ENCODE data around the gene HSPA1A.

HSPA1A gene

DNA sequence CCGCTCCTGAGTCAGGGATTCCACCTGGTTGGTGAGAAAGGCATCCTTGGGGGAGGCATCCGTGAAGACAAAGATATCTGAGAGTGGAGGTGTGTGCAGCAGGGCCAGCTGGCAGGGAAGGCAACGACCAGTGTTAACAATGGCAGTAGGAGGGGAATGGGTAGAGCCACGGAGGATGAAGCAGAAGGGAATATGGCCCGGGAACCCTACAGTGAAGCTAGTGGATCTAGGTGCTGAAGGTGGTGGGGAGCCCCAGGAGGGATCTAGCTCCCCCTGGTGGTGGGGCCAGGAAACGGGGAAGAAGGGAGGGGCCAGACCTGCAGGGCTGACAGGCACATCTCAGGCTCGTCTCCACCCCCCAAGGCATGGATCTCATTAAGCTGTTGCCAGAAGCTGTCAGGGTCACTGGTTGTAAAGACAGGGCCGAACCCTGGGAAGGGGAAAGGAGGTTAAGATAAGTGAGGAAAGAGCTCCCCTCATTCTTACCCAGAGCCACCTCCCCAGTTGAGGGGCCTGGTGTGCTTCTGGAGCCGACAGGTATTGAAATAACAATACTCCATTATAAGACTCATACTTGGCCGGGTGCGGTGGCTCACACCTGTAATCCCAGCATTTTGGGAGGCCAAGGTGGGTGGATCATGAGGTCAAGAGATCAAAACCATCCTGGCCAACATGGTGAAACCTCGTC lies 45.5 kb upstream of the HSPA1A start:
- in situ Hi-C loops (cut with HindIII; ENCODE audit: low pct_ligation_motif_present, low sequenced_read_pairs): no loop called here

DNA sequence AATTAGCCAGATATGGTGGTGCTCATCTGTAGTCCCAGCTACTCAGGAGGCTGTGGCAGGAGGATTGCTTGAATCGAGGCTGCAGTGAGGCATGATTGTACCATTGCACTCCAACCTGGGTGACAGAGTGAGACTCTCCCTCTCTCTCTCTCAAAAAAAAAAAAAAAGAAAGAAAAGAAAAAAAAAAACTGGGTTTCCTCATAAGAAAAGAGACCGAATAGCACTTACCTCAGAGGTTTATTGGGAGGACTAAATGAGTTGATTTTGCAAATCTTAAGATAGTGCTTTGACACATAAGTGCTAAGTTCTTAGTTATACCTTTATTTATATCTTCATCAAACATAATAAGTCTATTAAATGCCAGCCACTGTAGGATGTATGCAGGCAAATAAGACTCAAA lies 44.5 kb upstream of the HSPA1A start:
- H3K4me3 ChIP-seq (ENCODE audit: low read depth, low read length): no peak overlapping the region
- no peaks in the 10 kb centered on the region for H3K27me3 ChIP-seq (replicated peaks)
- H3K27ac ChIP-seq: no peak overlapping the region
- no peak for DNase-seq
- TF ChIP-seq, protein P1, sequence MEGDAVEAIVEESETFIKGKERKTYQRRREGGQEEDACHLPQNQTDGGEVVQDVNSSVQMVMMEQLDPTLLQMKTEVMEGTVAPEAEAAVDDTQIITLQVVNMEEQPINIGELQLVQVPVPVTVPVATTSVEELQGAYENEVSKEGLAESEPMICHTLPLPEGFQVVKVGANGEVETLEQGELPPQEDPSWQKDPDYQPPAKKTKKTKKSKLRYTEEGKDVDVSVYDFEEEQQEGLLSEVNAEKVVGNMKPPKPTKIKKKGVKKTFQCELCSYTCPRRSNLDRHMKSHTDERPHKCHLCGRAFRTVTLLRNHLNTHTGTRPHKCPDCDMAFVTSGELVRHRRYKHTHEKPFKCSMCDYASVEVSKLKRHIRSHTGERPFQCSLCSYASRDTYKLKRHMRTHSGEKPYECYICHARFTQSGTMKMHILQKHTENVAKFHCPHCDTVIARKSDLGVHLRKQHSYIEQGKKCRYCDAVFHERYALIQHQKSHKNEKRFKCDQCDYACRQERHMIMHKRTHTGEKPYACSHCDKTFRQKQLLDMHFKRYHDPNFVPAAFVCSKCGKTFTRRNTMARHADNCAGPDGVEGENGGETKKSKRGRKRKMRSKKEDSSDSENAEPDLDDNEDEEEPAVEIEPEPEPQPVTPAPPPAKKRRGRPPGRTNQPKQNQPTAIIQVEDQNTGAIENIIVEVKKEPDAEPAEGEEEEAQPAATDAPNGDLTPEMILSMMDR (IDR thresholded peaks at IDR 0.05; ENCODE audit: low read depth, low read length, missing control alignments): no peak
- in situ Hi-C loops (cut with HindIII; ENCODE audit: low pct_ligation_motif_present, low sequenced_read_pairs): no loop called here
- H3K36me3 ChIP-seq (replicated peaks): no peaks in the 10 kb centered on the region

More for the DNA sequence above, 45.5 kb upstream of the HSPA1A start:
- no peak overlapping the region for H3K4me3 ChIP-seq (ENCODE audit: low read depth, low read length)
- H3K27me3 ChIP-seq (replicated peaks): no peaks in the 10 kb centered on the region
- peak; percentile 55 for DNase-seq
- no peak overlapping the region for H3K27ac ChIP-seq
- H3K36me3 ChIP-seq (replicated peaks): no peaks in the 10 kb centered on the region
- TF ChIP-seq, protein P1 (IDR thresholded peaks at IDR 0.05; ENCODE audit: low read depth, low read length, missing control alignments): peak; percentile 88

DNA sequence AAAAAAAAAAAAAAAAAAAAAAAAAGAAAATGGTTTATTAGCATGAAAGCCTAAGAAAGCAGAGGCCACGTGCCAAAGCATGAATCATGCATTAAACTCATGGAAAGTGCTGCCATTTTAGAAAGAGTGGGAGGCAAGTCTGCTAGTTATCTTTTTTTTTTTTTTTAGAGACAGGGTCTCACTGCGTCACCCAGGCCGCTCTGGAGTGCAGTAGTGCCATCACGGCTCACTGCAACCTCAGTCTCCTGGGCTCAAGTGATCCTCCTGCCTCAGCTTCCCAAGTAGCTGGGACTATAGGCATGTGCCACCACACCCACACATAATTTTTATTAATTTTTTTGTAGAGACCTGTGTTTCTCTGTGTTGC lies 43.4 kb upstream of the HSPA1A start:
- H3K27ac ChIP-seq: no peak overlapping the region
- H3K4me3 ChIP-seq (ENCODE audit: low read depth, low read length): no peak overlapping the region
- H3K36me3 ChIP-seq (replicated peaks): no peaks in the 10 kb centered on the region
- H3K27me3 ChIP-seq (replicated peaks): no peaks in the 10 kb centered on the region
- in situ Hi-C loops (cut with HindIII; ENCODE audit: low pct_ligation_motif_present, low sequenced_read_pairs): no loop called here
- DNase-seq: no peak
- TF ChIP-seq, protein P1 (IDR thresholded peaks at IDR 0.05; ENCODE audit: low read depth, low read length, missing control alignments): no peak

DNA sequence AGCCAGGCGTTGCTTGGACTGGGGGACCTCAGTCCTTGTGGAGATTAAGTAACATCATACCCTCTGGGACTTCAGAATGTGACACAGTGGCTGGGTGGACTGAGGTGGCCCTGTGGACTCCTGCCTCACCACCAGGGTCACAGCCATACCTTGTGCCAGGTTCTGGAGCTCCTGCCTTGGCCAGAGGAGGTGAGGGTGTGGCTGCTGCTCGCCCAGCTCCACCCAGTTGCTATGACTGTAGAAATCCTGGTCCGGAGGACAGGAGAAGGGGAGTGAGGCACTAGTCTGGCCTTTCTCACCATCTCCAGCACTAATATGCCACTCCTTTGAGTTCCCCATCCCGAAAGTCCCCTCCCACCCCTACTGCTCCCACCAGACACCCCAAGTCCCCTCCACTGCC lies 40.2 kb upstream of the HSPA1A start:
- TF ChIP-seq, protein P1 (IDR thresholded peaks at IDR 0.05; ENCODE audit: low read depth, low read length, missing control alignments): no peak
- Histone ChIP-seq H3K27me3 (replicated peaks) (no peaks in the 10 kb centered on the region), H3K27ac (no peak overlapping the region), H3K4me3 (ENCODE audit: low read depth, low read length) (no peak overlapping the region), H3K36me3 (replicated peaks) (peaks cover 28% of the 10 kb centered on the region)
- in situ Hi-C loops (cut with HindIII; ENCODE audit: low pct_ligation_motif_present, low sequenced_read_pairs): no loop called here
- DNase-seq: no peak

DNA sequence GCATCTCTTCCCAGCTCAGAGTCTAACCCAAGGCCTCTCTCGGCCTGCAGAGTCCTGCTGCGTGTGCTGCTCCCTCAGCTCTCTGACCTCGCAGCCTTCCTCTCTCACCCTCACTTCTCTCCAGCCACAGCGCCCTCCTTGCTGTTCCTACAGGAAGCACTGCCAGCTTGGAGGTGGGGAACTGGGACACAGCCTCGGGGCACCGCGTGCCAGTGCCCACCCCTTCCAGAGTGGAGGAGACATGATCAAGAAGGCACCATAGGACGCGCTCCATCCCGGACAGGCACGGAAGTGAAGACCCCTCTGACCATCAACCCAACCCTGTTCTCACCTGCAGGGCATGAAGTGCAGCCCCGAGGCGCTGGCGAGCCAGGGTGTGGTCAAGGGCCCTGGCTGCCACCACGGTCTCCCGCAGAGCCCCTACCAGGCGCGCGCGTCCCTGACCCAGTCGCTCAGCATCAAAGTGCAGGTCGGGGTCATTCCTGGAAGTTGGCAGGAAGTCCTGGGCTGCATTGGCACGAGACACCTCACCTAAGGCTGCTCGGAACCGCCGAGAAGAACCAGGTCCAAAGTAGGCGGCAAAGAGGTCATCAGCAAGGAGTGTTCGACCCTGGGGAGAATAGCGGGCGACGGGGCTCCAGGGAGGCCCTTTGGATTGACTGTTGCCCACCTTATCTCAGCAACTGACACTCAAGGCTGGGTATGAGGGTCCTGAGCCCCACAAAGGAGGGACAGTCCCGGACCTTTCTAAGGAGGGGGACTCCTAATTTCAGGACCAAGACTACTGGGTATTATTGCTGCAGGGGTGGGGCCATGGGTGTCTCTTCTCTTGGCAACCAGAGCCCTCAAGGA lies 39.5 kb upstream of the HSPA1A start:
- H3K27me3 ChIP-seq (replicated peaks): no peaks in the 10 kb centered on the region
- in situ Hi-C loops (cut with HindIII; ENCODE audit: low pct_ligation_motif_present, low sequenced_read_pairs): no loop called here
- no peak overlapping the region for H3K4me3 ChIP-seq (ENCODE audit: low read depth, low read length)
- TF ChIP-seq, protein P1 (IDR thresholded peaks at IDR 0.05; ENCODE audit: low read depth, low read length, missing control alignments): no peak
- DNase-seq: no peak
- H3K36me3 ChIP-seq (replicated peaks): peaks cover 35% of the 10 kb centered on the region
- no peak overlapping the region for H3K27ac ChIP-seq
